H1 (cell line): ENCODE measurements around the gene CEND1. TPM values are rescaled to one million over a fixed set of nuclear protein-coding genes. Genes with fewer than 3 reads are reported as not detected.

Experiments
- CTCF ChIA-PET: fragments of 300-600 bp; sonication (Branson Sonifier 250); formaldehyde crosslinking; loops from one replicate; lab custom pipeline; 2021; ENCODE audit not compliant: partially characterized antibody; lab: Charles Lee
- POLR2A ChIA-PET: fragments of 300-600 bp; sonication (Branson Sonifier 250); formaldehyde crosslinking; loops from one replicate; lab custom pipeline; 2021; ENCODE audit warnings: inconsistent platforms; ENCODE audit not compliant: partially characterized antibody; lab: Charles Lee
- DNase-seq, 2 experiments: peaks; one replicate each; pipeline versions ENCODE4 v3.0.0 to v3.0.0-alpha.2; 2010 to 2022; ENCODE audit warnings: low spot score in 2 of 2, low read depth in 1 of 2, mixed read lengths in 1 of 2
- FAIRE-seq: peaks from 2 replicates; lab custom pipeline; 2011; peaks lifted over from hg19 to GRCh38; lab: Jason Lieb, UNC
- H2AFZ ChIP-seq: 2 replicates; pipeline ENCODE4 v1.8.1; 2012; ENCODE audit warnings: low read length, inconsistent platforms
- H2AK5ac ChIP-seq: 2 replicates; pipeline ENCODE4 v1.6.1; 2013; ENCODE audit warnings: low read depth, low read length
- H2BK120ac ChIP-seq: replicated peaks from 2 replicates; pipeline ENCODE3; 2013; ENCODE audit warnings: low read depth, low read length, inconsistent platforms
- H2BK12ac ChIP-seq: 2 replicates; pipeline ENCODE4 v1.6.1; 2013; ENCODE audit warnings: low read depth, low read length
- H2BK15ac ChIP-seq: 2 replicates; pipeline ENCODE4 v1.6.1; 2013; ENCODE audit warnings: low read length
- H2BK20ac ChIP-seq: 2 replicates; pipeline ENCODE4 v1.6.1; 2013; ENCODE audit warnings: low read length
- H2BK5ac ChIP-seq: 2 replicates; pipeline ENCODE4 v1.6.1; 2013; ENCODE audit warnings: low read depth, low read length
- H3K14ac ChIP-seq: 2 replicates; pipeline ENCODE4 v1.6.1; 2013; ENCODE audit warnings: inconsistent platforms; ENCODE audit not compliant: insufficient read length
- H3K18ac ChIP-seq: 2 replicates; pipeline ENCODE4 v1.6.1; 2013; ENCODE audit warnings: low read length; ENCODE audit errors: extremely low read depth
- H3K23ac ChIP-seq: 2 replicates; pipeline ENCODE4 v1.6.1; 2013; ENCODE audit warnings: inconsistent platforms; ENCODE audit not compliant: insufficient read length
- H3K23me2 ChIP-seq: 2 replicates; pipeline ENCODE4 v1.6.1; 2013; ENCODE audit warnings: low read depth, low read length
- H3K27ac ChIP-seq: 2 replicates; pipeline ENCODE4 v1.6.1; 2011; ENCODE audit warnings: low read depth, low read length, inconsistent platforms
- H3K27me3 ChIP-seq, 4 experiments: replicated peaks in 1 of 4; 1 replicate in 1 of 4; 2 replicates in 3 of 4; pipeline versions ENCODE4 v1.6.1 to v1.8.1; 2011 to 2013; ENCODE audit warnings: low read length in 3 of 4, mild to moderate bottlenecking in 3 of 4, inconsistent platforms in 2 of 4, mixed read lengths in 2 of 4, moderate library complexity in 1 of 4; ENCODE audit not compliant: control insufficient read depth in 3 of 4, insufficient read depth in 3 of 4; ENCODE audit errors: extremely low read depth in 1 of 4
- H3K36me3 ChIP-seq, 4 experiments: 2 replicates each; pipeline versions ENCODE4 v1.6.1 to v1.8.1; 2011 to 2013; ENCODE audit warnings: mild to moderate bottlenecking in 4 of 4, low read length in 3 of 4, moderate library complexity in 2 of 4, control low read depth in 1 of 4, inconsistent platforms in 1 of 4; ENCODE audit not compliant: insufficient read depth in 4 of 4, control insufficient read depth in 2 of 4
- H3K4ac ChIP-seq: replicated peaks from 2 replicates; pipeline ENCODE3; 2013; ENCODE audit warnings: low read length, low read depth, mixed read lengths, inconsistent platforms; ENCODE audit not compliant: insufficient read length
- H3K4me1 ChIP-seq, 4 experiments: replicated peaks in 1 of 4; 1 replicate in 1 of 4; 2 replicates in 3 of 4; pipeline versions ENCODE4 v1.6.1 to v1.8.1; 2011 to 2013; ENCODE audit warnings: low read length in 3 of 4, inconsistent platforms in 2 of 4, mixed read lengths in 1 of 4; ENCODE audit not compliant: insufficient read depth in 4 of 4, control insufficient read depth in 3 of 4
- H3K4me2 ChIP-seq, 2 experiments: 2 replicates each; pipeline versions ENCODE4 v1.6.1 to v1.8.1; 2011 to 2013; ENCODE audit warnings: low read depth in 2 of 2, low read length in 2 of 2, control low read depth in 1 of 2, inconsistent platforms in 1 of 2, mild to moderate bottlenecking in 1 of 2; ENCODE audit not compliant: insufficient read depth in 1 of 2
- H3K4me3 ChIP-seq, 4 experiments: fragments of 200-600, 300-600 bp in 1 of 4; sonication (generic), shearing (Covaris generic), sonication (Bioruptor Twin) in 1 of 4; 2 replicates each; pipeline versions ENCODE4 v1.5.1 to v1.8.1; 2011 to 2016; ENCODE audit warnings: low read length in 4 of 4, low read depth in 3 of 4, control low read depth in 2 of 4, inconsistent platforms in 2 of 4, mild to moderate bottlenecking in 2 of 4, mixed read lengths in 1 of 4, moderate library complexity in 1 of 4; ENCODE audit not compliant: insufficient read depth in 2 of 4; ENCODE audit errors: extremely low read depth in 1 of 4
- H3K56ac ChIP-seq: replicated peaks from 2 replicates; pipeline ENCODE3; 2013; ENCODE audit warnings: low read depth, mild to moderate bottlenecking, mixed read lengths, low read length, inconsistent platforms; ENCODE audit not compliant: insufficient read length
- H3K79me1 ChIP-seq: 2 replicates; pipeline ENCODE4 v1.6.1; 2013; ENCODE audit warnings: low read depth, low read length, control low read depth
- H3K79me2 ChIP-seq, 2 experiments: 2 replicates each; pipeline versions ENCODE4 v1.6.1 to v1.8.1; 2012 to 2013; ENCODE audit warnings: low read length in 2 of 2, mild to moderate bottlenecking in 2 of 2, inconsistent platforms in 1 of 2; ENCODE audit not compliant: insufficient read depth in 2 of 2, control insufficient read depth in 1 of 2
- H3K9ac ChIP-seq, 4 experiments: replicated peaks in 1 of 4; 1 replicate in 1 of 4; 2 replicates in 3 of 4; pipeline versions ENCODE4 v1.6.1 to v1.8.1; 2011 to 2013; ENCODE audit warnings: low read depth in 3 of 4, low read length in 3 of 4, control low read depth in 2 of 4, mild to moderate bottlenecking in 2 of 4, moderate library complexity in 2 of 4, inconsistent platforms in 1 of 4; ENCODE audit errors: extremely low read depth in 1 of 4
- H3K9me3 ChIP-seq, 2 experiments: 2 replicates each; pipeline versions ENCODE4 v1.6.1 to v1.8.1; 2012 to 2013; ENCODE audit warnings: mild to moderate bottlenecking in 2 of 2, moderate library complexity in 2 of 2, control low read depth in 1 of 2, inconsistent platforms in 1 of 2, low read depth in 1 of 2, low read length in 1 of 2, mixed read lengths in 1 of 2; ENCODE audit not compliant: insufficient read depth in 2 of 2
- H4K20me1 ChIP-seq, 2 experiments: replicated peaks in 1 of 2; 2 replicates each; pipeline versions ENCODE3 to v1.8.1; 2011 to 2013; ENCODE audit warnings: inconsistent platforms in 2 of 2, low read length in 2 of 2, mild to moderate bottlenecking in 1 of 2; ENCODE audit not compliant: insufficient read depth in 2 of 2, control insufficient read depth in 1 of 2
- H4K5ac ChIP-seq: 2 replicates; pipeline ENCODE4 v1.6.1; 2013; ENCODE audit warnings: low read length, low read depth, mixed read lengths, inconsistent platforms; ENCODE audit not compliant: insufficient read length
- H4K8ac ChIP-seq: 2 replicates; pipeline ENCODE4 v1.8.0; 2013; ENCODE audit warnings: mild to moderate bottlenecking, moderate library complexity, low read length, inconsistent platforms; ENCODE audit not compliant: insufficient read depth; ENCODE audit errors: extremely low read depth
- H4K91ac ChIP-seq: replicated peaks from 2 replicates; pipeline ENCODE3; 2013; ENCODE audit warnings: low read length, mixed read lengths, inconsistent platforms; ENCODE audit not compliant: insufficient read length
- EP300 ChIP-seq, 2 experiments: IDR thresholded peaks; 1 replicate in 1 of 2; 2 replicates in 1 of 2; pipeline ENCODE4 v1.6.1; 2011 to 2012; ENCODE audit warnings: low read depth in 2 of 2, low read length in 2 of 2, mild to moderate bottlenecking in 2 of 2, borderline replicate concordance in 1 of 2, inconsistent platforms in 1 of 2, moderate library complexity in 1 of 2
- SIN3A ChIP-seq, 2 experiments: IDR thresholded peaks in 1 of 2; conservative IDR thresholded peaks in 1 of 2; 2 replicates each; pipeline ENCODE4 v1.6.1; 2011 to 2012; ENCODE audit warnings: low read length in 2 of 2, improper control_type of control experiment in 1 of 2, low read depth in 1 of 2, mild to moderate bottlenecking in 1 of 2
- SIX5 ChIP-seq: IDR thresholded peaks from 2 replicates; pipeline ENCODE4 v1.6.1; 2011; ENCODE audit warnings: mild to moderate bottlenecking, low read depth, low read length
- TAF7 ChIP-seq: optimal IDR thresholded peaks from 2 replicates; pipeline ENCODE3; 2011; ENCODE audit warnings: low read depth, mild to moderate bottlenecking, inconsistent platforms, low read length, moderate library complexity, borderline replicate concordance
- ZNF274 ChIP-seq: IDR thresholded peaks from 2 replicates; pipeline ENCODE4 v1.7.0; 2012; ENCODE audit warnings: low read length, borderline replicate concordance; ENCODE audit errors: extremely low read depth
- WGBS, 2 experiments: shearing (Covaris generic) in 1 of 2; methylation state at CpG; one replicate each; pipeline versions ENCODE4 v1.1.6 to v1.1.7; 2013 to 2015; ENCODE audit warnings: low lambda C conversion rate in 2 of 2, mixed read lengths in 2 of 2, inconsistent platforms in 1 of 2, low coverage in 1 of 2, missing lambda C conversion rate in 1 of 2; ENCODE audit not compliant: insufficient replicate concordance in 2 of 2, insufficient coverage in 1 of 2, insufficient read length in 1 of 2; ENCODE audit errors: extremely low coverage in 1 of 2, missing lambda C conversion rate in 1 of 2; 5-methylcytosine and 5-hydroxymethylcytosine counted together
- polyA plus RNA-seq, 7 experiments: library from polyadenylated mRNA; depleted of rRNA in 3 of 7; stranded (reverse) in 5 of 7; unstranded in 2 of 7; fragments of >200 nt in 5 of 7; fragments of 200-250 nt in 2 of 7; gene quantifications; 1 replicate in 5 of 7; 2 replicates in 1 of 7; 4 replicates in 1 of 7; pipeline versions ENCODE4 v1.2.1 to v1.2.3, GENCODE V29; 2011 to 2013; ENCODE audit warnings: missing spikeins in 2 of 7, mixed read lengths in 2 of 7
- total RNA-seq: library from RNA; stranded (reverse); fragmentation: NEBNext Ultra II Directional; extraction: Animal tissue kit (Norgen Biotek cat#: 25700); gene quantifications from 2 replicates; pipeline ENCODE4 v1.2.1, GENCODE V29; 2021
- TF ChIP-seq, protein P1 (sequence below): IDR thresholded peaks from 2 replicates; pipeline ENCODE4 v1.6.1; 2012; ENCODE audit warnings: inconsistent platforms

Gene CEND1
- total and polyA plus RNA-seq, 2 of the 8 experiments (the other 6 are each of a cell fraction or from before 2014, with no cell fraction given) = 0.82 to 5.0 TPM

DNA sequence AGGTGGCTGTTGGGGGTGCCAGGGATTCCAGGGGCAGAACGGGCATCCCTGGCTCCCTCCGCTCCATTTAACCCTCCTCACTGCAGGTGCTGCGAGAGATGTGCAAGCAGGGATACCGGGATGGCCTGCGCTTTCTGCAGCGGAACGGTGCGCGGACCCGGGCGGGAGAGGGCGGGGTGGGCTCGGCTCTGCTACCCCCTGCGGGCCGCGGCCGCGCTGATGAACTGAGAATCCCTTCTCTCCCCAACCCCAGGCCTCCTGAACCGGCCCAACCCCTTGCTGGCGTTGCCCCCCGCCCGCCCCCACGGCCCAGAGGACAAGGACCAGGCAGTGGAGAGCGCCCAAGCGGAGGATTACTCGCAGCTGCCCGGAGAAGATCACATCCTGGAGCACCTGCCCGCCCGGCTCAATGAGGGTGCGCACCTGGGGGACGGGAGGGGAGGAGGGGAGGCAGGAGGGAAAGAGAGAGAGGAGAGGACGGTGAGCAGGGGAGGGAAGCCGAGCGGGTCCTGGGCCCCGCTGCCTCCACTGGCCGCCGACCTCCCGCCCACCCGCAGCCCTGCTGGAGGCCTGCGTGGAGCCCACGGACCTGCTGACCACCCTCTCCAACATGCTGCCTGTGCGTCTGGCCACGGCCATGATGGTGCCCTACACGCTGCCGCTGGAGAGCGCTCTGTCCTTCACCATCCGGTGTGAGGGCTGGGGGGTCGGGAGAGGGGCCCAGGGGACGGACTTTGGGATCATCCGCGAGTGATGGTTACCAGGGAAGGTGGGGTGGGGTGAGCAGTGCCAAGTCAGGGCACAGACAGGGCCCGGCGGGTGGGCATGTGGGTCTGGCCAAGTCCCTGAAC is 33.8 kb upstream of the CEND1 start:
- Histone ChIP-seq H3K56ac (no peak overlapping the region), H3K36me3 (peaks cover 0 to 10% (median 1%) of the 10 kb centered on the region in 4 experiments; a peak in 1 of 8 replicates), H4K20me1 (peaks cover 0 to 14% of the 10 kb centered on the region in 2 experiments), H4K8ac (no peak overlapping the region), H3K23ac (no peak overlapping the region), H3K4me1 (peaks cover 0 to 24% (median 19%) of the 10 kb centered on the region in 4 experiments; a peak in 6 of 7 replicates), H3K9me3 (no peaks in the 10 kb centered on the region), H3K79me2 (peaks cover 0 to 5% of the 10 kb centered on the region in 2 experiments; a peak in 1 of 4 replicates), H2BK5ac (no peak overlapping the region), H3K4ac (no peak overlapping the region), H2BK15ac (no peak overlapping the region), H3K23me2 (peaks cover 13% of the 10 kb centered on the region; the same call in 1 of the 2 replicates), H3K18ac (no peak overlapping the region), H2BK120ac (no peak overlapping the region), H4K5ac (no peak overlapping the region), H3K79me1 (peaks cover 8% of the 10 kb centered on the region), H2BK20ac (no peak overlapping the region), H3K27ac (no peak overlapping the region), H3K14ac (no peak overlapping the region), H2AFZ (no peak overlapping the region), H3K4me2 (no peak overlapping the region), H3K9ac (no peak overlapping the region), H4K91ac (no peak overlapping the region), H2BK12ac (no peak overlapping the region), H2AK5ac (no peak overlapping the region), H3K4me3 (no peak overlapping the region), H3K27me3 (peaks cover 0 to 11% (median 6%) of the 10 kb centered on the region in 4 experiments; a peak in 5 of 7 replicates)
- FAIRE-seq = no peak
- ChIA-PET CTCF (interaction anchor here (0.6 to 1.7 kb wide), 6 partner anchors 12 to 823 kb away, joined by 3 to 4 read pairs (median 4); no protein-coding TSS in a partner anchor), POLR2A (interaction anchor here (1.5 to 53.0 kb wide), 3 partner anchors 6 to 37 kb away, joined by 3 to 1917 read pairs (median 1917); partner anchors contain the start of genes CD151, CEND1, CRACR2B and PIDD1)
- 91% methylated on average over 19 of the region's 53 CpGs; no CpG with 5 or more reads in 1 of the 2 experiments for WGBS, 2 experiments
- no peak for TF ChIP-seq TAF7
- TF ChIP-seq, protein P1, sequence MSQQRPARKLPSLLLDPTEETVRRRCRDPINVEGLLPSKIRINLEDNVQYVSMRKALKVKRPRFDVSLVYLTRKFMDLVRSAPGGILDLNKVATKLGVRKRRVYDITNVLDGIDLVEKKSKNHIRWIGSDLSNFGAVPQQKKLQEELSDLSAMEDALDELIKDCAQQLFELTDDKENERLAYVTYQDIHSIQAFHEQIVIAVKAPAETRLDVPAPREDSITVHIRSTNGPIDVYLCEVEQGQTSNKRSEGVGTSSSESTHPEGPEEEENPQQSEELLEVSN = no peak
- no peak for TF ChIP-seq SIN3A (conservative IDR thresholded peaks at IDR 0.05 in 1 of 2, IDR thresholded peaks at IDR 0.05 in 1 of 2; ENCODE audit: low read depth in 1 of 2, low read length in 2 of 2)
- TF ChIP-seq ZNF274 = no peak
- TF ChIP-seq SIX5 = no peak
- no peak for TF ChIP-seq EP300 (IDR thresholded peaks at IDR 0.05; ENCODE audit: borderline replicate concordance in 1 of 2, low read depth in 2 of 2, low read length in 2 of 2)
- no peak for DNase-seq
